Measurements from ENCODE around the gene PKD1. TPM values are rescaled to one million over a fixed set of nuclear protein-coding genes. Genes with fewer than 3 reads are reported as not detected.
"Not testable (repeated sequence)": the region's sequence is repeated elsewhere in the genome, so short reads cannot be mapped to it uniquely, and the experiment has no call there.

PKD1 gene
- total RNA-seq = 96.2 and 97.8 TPM in 2 replicates
- long read RNA-seq, partial matches to known transcripts = 3 of 4 reads
- long read RNA-seq, other reads (novel, unspliced or antisense) = 1 of 4 reads

DNA sequence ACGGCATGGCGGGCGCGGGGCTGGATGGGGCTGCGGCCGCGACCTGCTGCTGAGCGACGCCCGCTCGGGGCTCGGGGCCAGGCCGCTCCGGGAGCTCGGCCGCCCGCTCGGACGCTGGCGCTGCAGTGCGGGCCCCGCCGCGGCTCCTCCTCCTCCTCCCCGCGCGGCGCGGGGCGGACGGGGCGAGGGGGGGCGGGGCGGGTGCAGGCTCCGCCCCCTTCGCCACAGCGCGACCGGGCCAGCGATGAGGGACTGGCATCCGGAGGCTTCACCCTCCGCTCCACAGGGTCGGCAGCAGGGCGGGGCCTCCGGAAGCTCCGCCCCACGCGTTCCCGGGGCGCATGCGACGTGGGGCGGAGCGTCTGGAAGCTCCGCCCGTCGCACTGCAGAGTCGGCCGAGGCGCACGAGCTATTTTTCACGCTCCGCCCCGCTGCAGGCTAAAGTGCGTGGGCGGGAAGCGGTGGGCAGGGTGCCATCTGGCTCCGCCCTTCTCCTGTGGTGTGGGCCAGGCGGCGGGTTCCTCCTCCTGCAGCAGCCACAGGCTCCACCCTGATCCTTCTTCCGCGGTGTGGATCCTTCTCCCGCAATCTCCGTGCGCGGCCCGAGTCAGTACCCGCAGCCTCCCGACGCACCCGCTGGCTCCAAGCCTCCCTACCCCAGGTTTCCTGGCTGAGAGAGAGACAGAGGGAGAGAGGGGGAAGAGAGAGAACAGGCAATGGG is at the start of gene PKD1:
Gene PKD1 (minus strand): TSS at position 129 of the 721 bp plus-strand sequence. CDS start 209 bp downstream, outside the sequence.
- H3K4me3 Mint-ChIP-seq (ENCODE audit: low read depth) = peak within 1 kb of the TSS; percentile 84
- H3K27ac Mint-ChIP-seq = peak within 1 kb of the TSS; percentile 82
- H3K36me3 Mint-ChIP-seq (ENCODE audit: insufficient read depth); H3K4me1 Mint-ChIP-seq (ENCODE audit: low read depth); H3K9me3 Mint-ChIP-seq (ENCODE audit: low read depth); H3K27me3 Mint-ChIP-seq: not testable (repeated sequence)
- peak; percentile 100 for DNase-seq (ENCODE audit: low spot score, unreplicated experiment)

DNA sequence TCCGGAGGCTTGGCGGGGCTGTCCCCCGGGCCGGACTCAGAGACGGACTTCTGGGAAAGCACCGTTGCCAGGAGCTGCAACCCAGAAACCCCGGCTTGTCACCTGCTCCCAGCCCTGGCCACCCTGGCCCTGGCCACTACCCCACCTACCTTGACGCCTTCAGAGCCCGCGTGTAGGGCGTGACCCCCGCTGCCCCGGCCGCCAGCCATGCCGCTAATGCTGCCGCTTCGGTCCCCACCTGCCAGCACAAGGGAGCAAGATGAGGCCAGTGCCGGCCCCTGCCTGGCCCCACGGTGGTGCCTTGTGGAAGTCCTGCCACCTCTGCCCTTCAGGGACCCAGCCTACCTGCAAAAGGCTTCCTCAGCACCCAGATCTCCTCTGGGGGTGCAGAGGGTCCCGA is 49.3 kb upstream of the PKD1 start:
- TF ChIP-seq, protein P1, sequence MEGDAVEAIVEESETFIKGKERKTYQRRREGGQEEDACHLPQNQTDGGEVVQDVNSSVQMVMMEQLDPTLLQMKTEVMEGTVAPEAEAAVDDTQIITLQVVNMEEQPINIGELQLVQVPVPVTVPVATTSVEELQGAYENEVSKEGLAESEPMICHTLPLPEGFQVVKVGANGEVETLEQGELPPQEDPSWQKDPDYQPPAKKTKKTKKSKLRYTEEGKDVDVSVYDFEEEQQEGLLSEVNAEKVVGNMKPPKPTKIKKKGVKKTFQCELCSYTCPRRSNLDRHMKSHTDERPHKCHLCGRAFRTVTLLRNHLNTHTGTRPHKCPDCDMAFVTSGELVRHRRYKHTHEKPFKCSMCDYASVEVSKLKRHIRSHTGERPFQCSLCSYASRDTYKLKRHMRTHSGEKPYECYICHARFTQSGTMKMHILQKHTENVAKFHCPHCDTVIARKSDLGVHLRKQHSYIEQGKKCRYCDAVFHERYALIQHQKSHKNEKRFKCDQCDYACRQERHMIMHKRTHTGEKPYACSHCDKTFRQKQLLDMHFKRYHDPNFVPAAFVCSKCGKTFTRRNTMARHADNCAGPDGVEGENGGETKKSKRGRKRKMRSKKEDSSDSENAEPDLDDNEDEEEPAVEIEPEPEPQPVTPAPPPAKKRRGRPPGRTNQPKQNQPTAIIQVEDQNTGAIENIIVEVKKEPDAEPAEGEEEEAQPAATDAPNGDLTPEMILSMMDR (IDR thresholded peaks at IDR 0.05; ENCODE audit: unreplicated experiment) = no peak
- H3K4me1 Mint-ChIP-seq (ENCODE audit: low read depth) = no peaks in the 10 kb centered on the region
- no peaks in the 10 kb centered on the region for H3K9me3 Mint-ChIP-seq (ENCODE audit: low read depth)
- no peak overlapping the region for H3K4me3 Mint-ChIP-seq (ENCODE audit: low read depth)
- no peaks in the 10 kb centered on the region for H3K27me3 Mint-ChIP-seq
- no peak for DNase-seq (ENCODE audit: low spot score, unreplicated experiment)
- H3K27ac Mint-ChIP-seq = no peak overlapping the region
- peaks cover 2% of the 10 kb centered on the region for H3K36me3 Mint-ChIP-seq (ENCODE audit: insufficient read depth)

DNA sequence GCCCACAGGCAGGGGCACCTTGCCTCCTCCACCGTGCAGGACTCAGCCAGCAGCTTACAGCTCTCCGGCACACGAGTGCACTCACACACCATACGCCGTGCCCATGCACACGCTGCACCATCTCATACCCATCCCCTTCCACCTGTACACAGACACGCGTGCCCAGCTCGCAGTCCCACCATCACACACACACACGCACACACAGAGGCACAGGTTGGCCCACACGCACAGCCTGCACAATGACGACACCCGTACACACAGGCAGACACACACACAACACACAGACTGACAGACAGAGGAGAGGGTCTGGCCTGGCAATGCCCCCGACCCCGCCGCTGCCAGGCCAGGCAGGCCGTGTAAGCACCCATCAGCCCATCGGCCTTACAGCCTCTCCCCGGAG is 48.6 kb upstream of the PKD1 start:
- Mint-ChIP-seq H3K4me3 (ENCODE audit: low read depth) (no peak overlapping the region), H3K9me3 (ENCODE audit: low read depth) (no peaks in the 10 kb centered on the region), H3K4me1 (ENCODE audit: low read depth) (no peaks in the 10 kb centered on the region), H3K36me3 (ENCODE audit: insufficient read depth) (peaks cover 2% of the 10 kb centered on the region), H3K27me3 (no peaks in the 10 kb centered on the region), H3K27ac (no peak overlapping the region)
- no peak for DNase-seq (ENCODE audit: low spot score, unreplicated experiment)
- TF ChIP-seq, protein P1 (IDR thresholded peaks at IDR 0.05; ENCODE audit: unreplicated experiment) = no peak

DNA sequence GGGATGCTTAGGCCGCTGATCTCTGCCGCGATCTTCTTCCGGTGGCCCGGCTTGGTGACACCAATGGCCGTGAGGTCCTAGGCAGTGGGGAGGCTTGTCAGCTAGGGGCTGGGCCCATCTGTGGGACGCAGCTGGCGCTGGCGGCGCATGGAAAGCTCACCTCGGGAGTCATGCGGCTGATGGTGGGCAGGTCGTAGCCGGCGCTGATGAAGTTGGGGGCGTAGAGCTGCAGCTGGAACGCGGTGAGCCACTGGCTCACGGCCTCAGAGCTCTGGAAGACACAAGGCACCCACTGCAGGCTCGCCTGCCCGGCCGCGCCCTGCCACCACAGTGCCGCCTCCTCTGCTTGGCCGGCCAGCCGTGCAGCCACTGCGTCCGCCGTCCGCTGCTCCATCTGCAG is 48.0 kb upstream of the PKD1 start:
- DNase-seq (ENCODE audit: low spot score, unreplicated experiment) = no peak
- Mint-ChIP-seq H3K4me1 (ENCODE audit: low read depth) (no peaks in the 10 kb centered on the region), H3K27me3 (no peaks in the 10 kb centered on the region), H3K9me3 (ENCODE audit: low read depth) (no peaks in the 10 kb centered on the region), H3K4me3 (ENCODE audit: low read depth) (no peak overlapping the region), H3K27ac (no peak overlapping the region), H3K36me3 (ENCODE audit: insufficient read depth) (peaks cover 2% of the 10 kb centered on the region)
- TF ChIP-seq, protein P1 (IDR thresholded peaks at IDR 0.05; ENCODE audit: unreplicated experiment) = no peak

DNA sequence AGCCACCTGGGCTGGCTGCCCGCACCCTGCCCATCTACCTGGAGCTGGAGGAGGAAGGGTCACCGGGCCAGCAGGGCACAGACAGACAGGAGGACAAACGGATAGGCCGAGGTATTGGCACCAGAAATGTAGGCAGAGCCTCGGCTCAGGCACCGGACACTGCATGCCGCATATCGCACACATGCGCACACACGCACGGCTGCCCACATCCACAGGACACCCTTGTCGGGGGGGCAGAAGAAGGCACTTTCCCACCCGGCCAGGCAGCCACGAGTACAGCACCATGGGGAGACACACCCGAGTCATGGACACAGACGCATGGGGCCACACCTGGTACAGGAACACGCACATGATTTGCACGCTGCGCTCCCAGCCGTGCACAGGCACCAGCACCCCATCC is 46.3 kb upstream of the PKD1 start:
- TF ChIP-seq, protein P1 (IDR thresholded peaks at IDR 0.05; ENCODE audit: unreplicated experiment) = no peak
- H3K27me3 Mint-ChIP-seq = no peaks in the 10 kb centered on the region
- no peak for DNase-seq (ENCODE audit: low spot score, unreplicated experiment)
- no peaks in the 10 kb centered on the region for H3K9me3 Mint-ChIP-seq (ENCODE audit: low read depth)
- no peak overlapping the region for H3K27ac Mint-ChIP-seq
- no peaks in the 10 kb centered on the region for H3K4me1 Mint-ChIP-seq (ENCODE audit: low read depth)
- H3K4me3 Mint-ChIP-seq (ENCODE audit: low read depth) = no peak overlapping the region
- H3K36me3 Mint-ChIP-seq (ENCODE audit: insufficient read depth) = peaks cover 5% of the 10 kb centered on the region
